Fibroblast of skin of back (primary cell): ENCODE data around the gene WDR11.
"Not testable (repeated sequence)": the region's sequence is repeated elsewhere in the genome, so short reads cannot be mapped to it uniquely, and the experiment has no call there.

ENCODE experiments used
- DNase-seq: peaks from one replicate; pipeline ENCODE4 v3.0.0-alpha.2; 2013

The WDR11 gene

GRCh38 chr10:120841522-120842189 lies 9.5 kb upstream of the WDR11 start:
- no peak for DNase-seq

- no peak for DNase-seq
These were observed 3.2 kb downstream of the WDR11 start for GRCh38 chr10:120854388-120854787.

- no peak for DNase-seq
These were observed 10.2 kb downstream of the WDR11 start for GRCh38 chr10:120861178-120861855.

- no peak for DNase-seq
These were observed 22.6 kb downstream of the WDR11 start for GRCh38 chr10:120873741-120874140.

GRCh38 chr10:120883071-120883470 lies 31.9 kb downstream of the WDR11 start:
- DNase-seq = no peak

GRCh38 chr10:120887482-120887881 lies 36.3 kb downstream of the WDR11 start:
- no peak for DNase-seq

- peak; percentile 52 for DNase-seq
These were observed 40.2 kb downstream of the WDR11 start for GRCh38 chr10:120891365-120891764.

GRCh38 chr10:120894556-120894955 lies 43.4 kb downstream of the WDR11 start:
- no peak for DNase-seq

- DNase-seq = peak; percentile 4
These were observed 46.2 kb downstream of the WDR11 start for GRCh38 chr10:120897343-120897742.

GRCh38 chr10:120905268-120905667 lies 54.1 kb downstream of the WDR11 start:
- DNase-seq = no peak

- DNase-seq = no peak
These were observed 66.5 kb downstream of the WDR11 start for GRCh38 chr10:120917521-120918250.

GRCh38 chr10:120923886-120924285 lies 72.7 kb downstream of the WDR11 start:
- DNase-seq = not testable (repeated sequence)

GRCh38 chr10:120926611-120927010 lies 75.4 kb downstream of the WDR11 start:
- DNase-seq = no peak

GRCh38 chr10:120927352-120927751 lies 76.2 kb downstream of the WDR11 start:
- DNase-seq = no peak

- no peak for DNase-seq
These were observed 78.0 kb downstream of the WDR11 start for GRCh38 chr10:120929166-120929565.

GRCh38 chr10:120931423-120931822 lies 80.3 kb downstream of the WDR11 start:
- DNase-seq = no peak

GRCh38 chr10:120931999-120932398 lies 80.8 kb downstream of the WDR11 start:
- no peak for DNase-seq

- no peak for DNase-seq
These were observed 87.7 kb downstream of the WDR11 start for GRCh38 chr10:120938822-120939221.

- no peak for DNase-seq
These were observed 89.2 kb downstream of the WDR11 start for GRCh38 chr10:120940299-120940900.

- DNase-seq = no peak
These were observed 90.3 kb downstream of the WDR11 start for GRCh38 chr10:120941501-120941900.

- peak; percentile 64 for DNase-seq
These were observed 91.7 kb downstream of the WDR11 start for GRCh38 chr10:120942806-120943413.

- DNase-seq = no peak
These were observed 92.4 kb downstream of the WDR11 start for GRCh38 chr10:120943542-120943941.
